Right lobe of liver (tissue), 6 donors: ENCODE results near the gene LMTK3. TPM values are rescaled to one million over a fixed set of nuclear protein-coding genes. Genes with fewer than 3 reads are reported as not detected.
"Not testable (repeated sequence)": the region's sequence is repeated elsewhere in the genome, so short reads cannot be mapped to it uniquely, and the experiment has no call there.

Source experiments
- ATAC-seq, 4 donors: fragments of 200-7000 bp; cut with Tn5 transposase; one replicate each; pipeline ENCODE4 v1.9.1; 2020; ENCODE audit warnings: mild to moderate bottlenecking in 4 of 4, moderate library complexity in 4 of 4
- DNase-seq, 3 donors: peaks; one replicate each; pipeline ENCODE4 v3.0.0-alpha.2; 2020
- H3K27ac ChIP-seq, 3 donors: fragments of 200-600 bp; one replicate each; pipeline ENCODE4 v1.8.0; 2022
- H3K27me3 ChIP-seq, 2 donors: fragments of 200-600 bp; one replicate each; pipeline ENCODE4 v1.8.0; 2022
- H3K36me3 ChIP-seq, 4 donors: fragments of 200-600 bp; sonication (generic) in 1 of 4; one replicate each; pipeline versions ENCODE4 v1.5.1 to v1.8.0; 2017 to 2022; ENCODE audit warnings: control low read depth in 1 of 4
- H3K4me1 ChIP-seq, 4 donors: fragments of 200-600 bp; sonication (generic) in 1 of 4; one replicate each; pipeline versions ENCODE4 v1.5.1 to v1.8.0; 2017 to 2022; ENCODE audit warnings: control low read depth in 1 of 4
- H3K4me3 ChIP-seq, 3 donors: fragments of 200-600 bp; one replicate each; pipeline ENCODE4 v1.8.0; 2022
- H3K9me3 ChIP-seq, 4 donors: fragments of 200-600 bp; sonication (generic) in 1 of 4; one replicate each; pipeline versions ENCODE4 v1.5.1 to v1.8.0; 2017 to 2022; ENCODE audit warnings: control low read depth in 1 of 4
- POLR2A ChIP-seq: fragments of 450-650 bp; IDR thresholded peaks from one replicate; pipeline ENCODE4 v1.6.1; 2017; ENCODE audit warnings: antibody characterized with exemption, mild to moderate bottlenecking
- WGBS: methylation state at CpG from one replicate; pipeline ENCODE4 v1.1.6; 2018; ENCODE audit warnings: low coverage, low lambda C conversion rate; ENCODE audit not compliant: insufficient coverage; ENCODE audit errors: missing lambda C conversion rate; 5-methylcytosine and 5-hydroxymethylcytosine counted together
- intact Hi-C, 2 donors: fragments of 100-400 bp; cut with DNase I; formaldehyde crosslinking; loops; one replicate each; pipeline versions ENCODE4 v1.11.2 to v1.14.1; 2022
- total RNA-seq, 6 experiments: library from RNA; depleted of rRNA in 2 of 6; stranded (reverse); fragments of >200 nt in 2 of 6; fragmentation: NEBNext Ultra II Directional in 3 of 6; extraction: Animal tissue kit (Norgen Biotek cat#: 25700) in 3 of 6; gene quantifications; one replicate each; pipeline versions ENCODE4 v1.1.0 to v1.2.4, GENCODE V29; 2016 to 2023
- TF ChIP-seq, protein P1 (sequence below), 4 donors: fragments of 200-600 bp in 3 of 4; fragments of 450-650 bp in 1 of 4; IDR thresholded peaks; one replicate each; pipeline versions ENCODE4 v1.5.1 to v1.8.0; 2016 to 2022; ENCODE audit warnings: antibody characterized with exemption in 4 of 4, mild to moderate bottlenecking in 2 of 4
- donor health status: DM: no; HTN: yes; CAD: no.
- donor health status: DM: no; HTN: no; CAD: no.
- donor health status: DM: no; HTN: no; CAD: no.
- donor health status: DM: no; HTN: yes; CAD: no.
- donor health status: DM: no; HTN: yes; CAD: no.

Gene LMTK3
- total RNA-seq, 6 experiments from 2014 or later = 0.09 to 0.31 (median 0.12) TPM; not detected in 1

GRCh38 chr19:48524221-48524620 lies 12.6 kb upstream of the LMTK3 start:
- no peaks in the 10 kb centered on the region for H3K27me3 ChIP-seq
- ATAC-seq (no peak), DNase-seq (no peak)
- 69% methylated on average over 2 of the region's 2 CpGs for WGBS
- H3K4me3 ChIP-seq = no peak overlapping the region
- no peaks in the 10 kb centered on the region for H3K9me3 ChIP-seq
- intact Hi-C loops = no loop called here
- H3K4me1 ChIP-seq = no peaks in the 10 kb centered on the region
- H3K36me3 ChIP-seq = no peaks in the 10 kb centered on the region
- H3K27ac ChIP-seq = no peak overlapping the region
- TF ChIP-seq, protein P1, sequence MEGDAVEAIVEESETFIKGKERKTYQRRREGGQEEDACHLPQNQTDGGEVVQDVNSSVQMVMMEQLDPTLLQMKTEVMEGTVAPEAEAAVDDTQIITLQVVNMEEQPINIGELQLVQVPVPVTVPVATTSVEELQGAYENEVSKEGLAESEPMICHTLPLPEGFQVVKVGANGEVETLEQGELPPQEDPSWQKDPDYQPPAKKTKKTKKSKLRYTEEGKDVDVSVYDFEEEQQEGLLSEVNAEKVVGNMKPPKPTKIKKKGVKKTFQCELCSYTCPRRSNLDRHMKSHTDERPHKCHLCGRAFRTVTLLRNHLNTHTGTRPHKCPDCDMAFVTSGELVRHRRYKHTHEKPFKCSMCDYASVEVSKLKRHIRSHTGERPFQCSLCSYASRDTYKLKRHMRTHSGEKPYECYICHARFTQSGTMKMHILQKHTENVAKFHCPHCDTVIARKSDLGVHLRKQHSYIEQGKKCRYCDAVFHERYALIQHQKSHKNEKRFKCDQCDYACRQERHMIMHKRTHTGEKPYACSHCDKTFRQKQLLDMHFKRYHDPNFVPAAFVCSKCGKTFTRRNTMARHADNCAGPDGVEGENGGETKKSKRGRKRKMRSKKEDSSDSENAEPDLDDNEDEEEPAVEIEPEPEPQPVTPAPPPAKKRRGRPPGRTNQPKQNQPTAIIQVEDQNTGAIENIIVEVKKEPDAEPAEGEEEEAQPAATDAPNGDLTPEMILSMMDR (IDR thresholded peaks at IDR 0.05) = no peak
- no peak for TF ChIP-seq POLR2A

- DNase-seq = no peak
- H3K9me3 ChIP-seq = no peaks in the 10 kb centered on the region
- no peak overlapping the region for H3K4me3 ChIP-seq
- H3K4me1 ChIP-seq = no peaks in the 10 kb centered on the region
- ATAC-seq = no peak
- no peak for TF ChIP-seq POLR2A
- TF ChIP-seq, protein P1 (IDR thresholded peaks at IDR 0.05) = no peak
- intact Hi-C loops = no loop called here
- no peaks in the 10 kb centered on the region for H3K27me3 ChIP-seq
- no peak overlapping the region for H3K27ac ChIP-seq
- WGBS = 68% methylated on average over 4 of the region's 4 CpGs
- H3K36me3 ChIP-seq = no peaks in the 10 kb centered on the region
Observed at GRCh38 chr19:48520134-48520533, 8.5 kb upstream of the LMTK3 start.

DNA sequence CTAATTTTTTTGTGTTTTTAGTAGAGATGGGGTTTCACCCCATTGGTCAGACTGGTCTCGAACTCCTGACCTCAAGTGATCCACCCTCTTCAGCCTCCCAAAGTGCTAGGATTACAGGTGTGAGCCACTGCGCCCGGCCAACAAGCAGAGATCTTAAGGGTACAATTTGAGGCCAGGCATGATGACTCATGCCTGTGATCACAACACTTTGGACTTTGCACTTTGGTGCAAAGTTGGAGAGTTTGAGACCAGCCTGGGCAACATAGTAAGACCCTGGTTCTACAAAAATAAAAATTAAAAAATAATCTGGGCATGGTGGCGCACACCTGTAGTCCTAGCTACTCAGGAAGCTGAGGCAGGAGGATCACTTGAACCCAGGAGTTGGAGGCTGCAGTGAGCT lies 7.8 kb upstream of the LMTK3 start:
- DNase-seq, H3K4me1 ChIP-seq, H3K36me3 ChIP-seq, H3K4me3 ChIP-seq, H3K9me3 ChIP-seq, intact Hi-C loops, H3K27me3 ChIP-seq, H3K27ac ChIP-seq, ATAC-seq: not testable (repeated sequence)
- WGBS = 80% methylated on average over 3 of the region's 4 CpGs

GRCh38 chr19:48518207-48518606 lies 6.6 kb upstream of the LMTK3 start:
- Histone ChIP-seq H3K36me3 (no peaks in the 10 kb centered on the region), H3K27me3 (peaks cover 0 to 3% of the 10 kb centered on the region in 2 donors), H3K9me3 (no peaks in the 10 kb centered on the region), H3K4me3 (no peak overlapping the region), H3K27ac (no peak overlapping the region), H3K4me1 (peaks cover 0 to 3% (median 0%) of the 10 kb centered on the region in 4 donors)
- intact Hi-C loops = no loop called here
- ATAC-seq (no peak), DNase-seq (no peak)
- TF ChIP-seq POLR2A = no peak
- TF ChIP-seq, protein P1 (IDR thresholded peaks at IDR 0.05) = no peak
- 76% methylated on average over 3 of the region's 3 CpGs for WGBS

DNA sequence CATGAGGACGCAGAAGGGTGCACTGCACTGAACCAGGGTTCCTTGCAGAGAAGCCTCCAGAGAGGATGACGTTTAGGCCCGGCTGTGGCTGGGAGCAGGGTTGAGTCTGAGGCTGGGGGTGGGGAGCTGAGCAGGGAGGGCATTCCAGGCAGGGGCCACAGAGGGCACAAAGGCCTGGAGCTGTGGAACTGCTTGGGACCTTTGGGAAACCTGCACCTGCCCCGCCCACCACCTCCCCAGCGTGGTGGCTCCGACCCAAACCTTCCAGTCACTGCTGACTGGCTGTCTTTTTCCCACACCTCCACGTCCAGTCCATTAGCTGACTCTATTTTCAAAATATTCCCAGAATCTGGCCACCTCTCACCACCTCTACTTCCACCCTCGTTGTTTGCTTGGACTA lies 4.9 kb upstream of the LMTK3 start:
- WGBS = 79% methylated on average over 7 of the region's 8 CpGs
- peaks cover 0 to 12% of the 10 kb centered on the region in 2 donors for H3K27me3 ChIP-seq
- TF ChIP-seq, protein P1 (IDR thresholded peaks at IDR 0.05) = no peak
- no peak for TF ChIP-seq POLR2A
- DNase-seq (no peak), ATAC-seq (no peak)
- intact Hi-C loops = no loop called here
- no peak overlapping the region for H3K4me3 ChIP-seq
- no peaks in the 10 kb centered on the region for H3K9me3 ChIP-seq
- H3K36me3 ChIP-seq = no peaks in the 10 kb centered on the region
- H3K27ac ChIP-seq = no peak overlapping the region
- H3K4me1 ChIP-seq = peaks cover 0 to 3% (median 0%) of the 10 kb centered on the region in 4 donors
